HG03354 (cell line): ENCODE measurements around the gene SEZ6.

ENCODE experiments used
- ATAC-seq: cut with Tn5 transposase; IDR thresholded peaks from one replicate; pipeline ENCODE4 v1.9.1; 2021; ENCODE audit warnings: mild to moderate bottlenecking; ENCODE audit not compliant: unreplicated experiment, poor library complexity, severe bottlenecking

SEZ6 gene

DNA sequence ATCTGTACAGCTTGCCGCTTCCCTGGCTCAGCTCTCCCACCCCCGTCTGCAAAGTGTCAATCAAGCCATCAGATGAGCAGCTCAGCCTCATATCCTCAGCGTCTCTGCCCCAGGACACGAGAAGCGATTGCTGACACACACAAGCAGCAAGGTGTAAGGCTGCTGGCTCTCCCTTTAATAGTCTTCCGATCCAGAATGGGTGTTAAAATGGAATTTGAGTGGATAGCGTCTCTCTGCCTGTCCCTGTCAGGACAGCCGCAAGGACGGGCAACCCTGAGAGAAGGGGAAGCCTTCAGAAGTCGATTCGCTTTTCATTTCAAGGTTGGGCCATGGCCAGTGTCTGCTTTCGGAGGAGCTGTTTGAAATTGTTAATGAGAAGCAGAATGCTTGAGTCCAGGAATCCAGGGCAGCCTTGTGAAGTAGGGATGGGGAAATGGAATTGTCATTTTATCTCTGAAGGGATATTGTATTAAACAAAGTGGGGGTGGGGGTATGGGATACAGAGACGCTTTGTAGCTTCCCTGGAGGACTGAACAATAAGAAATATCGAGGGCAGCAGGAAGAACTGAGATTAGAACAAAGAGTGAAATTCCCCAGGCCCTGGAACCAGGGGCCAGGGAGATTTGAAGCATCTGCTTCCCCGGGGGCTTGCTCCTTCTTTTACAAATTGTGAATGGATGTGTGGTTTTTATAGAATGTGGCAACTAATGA, 32.4 kb upstream of the SEZ6 start:
- no peak for ATAC-seq

DNA sequence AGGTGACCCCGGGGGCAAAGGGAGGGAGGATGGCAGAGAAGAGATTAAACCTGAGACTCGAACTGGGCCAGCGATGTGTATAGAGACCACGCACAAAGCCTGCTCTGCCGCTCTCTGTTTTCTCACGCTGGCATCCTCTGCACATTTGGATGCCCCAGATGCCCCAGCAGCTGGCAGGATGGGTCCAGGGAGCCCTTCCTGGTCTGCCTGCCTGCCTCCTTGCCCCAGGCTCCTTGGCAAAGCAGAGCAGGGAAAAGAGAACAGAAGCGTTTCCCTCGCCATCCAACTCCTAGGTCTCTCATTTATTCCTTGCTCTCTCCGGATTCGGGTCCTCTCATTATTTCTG, 31.9 kb upstream of the SEZ6 start:
- ATAC-seq, result no peak

DNA sequence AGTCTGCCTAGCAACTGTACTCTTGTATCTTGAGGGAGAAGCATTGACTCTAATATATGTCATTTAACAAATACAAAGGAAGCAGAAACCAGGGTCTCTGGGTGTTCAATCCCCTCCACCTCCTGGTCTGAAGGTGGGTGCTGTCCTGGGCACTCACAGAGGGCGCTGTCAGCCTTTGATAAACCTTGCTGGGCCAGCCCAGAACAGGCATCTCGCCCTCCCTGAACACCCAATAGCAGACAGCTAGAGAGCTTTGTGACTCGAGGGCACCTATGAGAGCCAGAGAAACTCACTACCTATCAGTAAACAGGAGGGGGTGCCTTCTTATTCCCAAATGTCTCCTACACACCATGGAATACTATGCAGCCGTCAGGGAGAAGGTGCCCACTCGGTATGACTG, 30.8 kb upstream of the SEZ6 start:
- no peak for ATAC-seq

DNA sequence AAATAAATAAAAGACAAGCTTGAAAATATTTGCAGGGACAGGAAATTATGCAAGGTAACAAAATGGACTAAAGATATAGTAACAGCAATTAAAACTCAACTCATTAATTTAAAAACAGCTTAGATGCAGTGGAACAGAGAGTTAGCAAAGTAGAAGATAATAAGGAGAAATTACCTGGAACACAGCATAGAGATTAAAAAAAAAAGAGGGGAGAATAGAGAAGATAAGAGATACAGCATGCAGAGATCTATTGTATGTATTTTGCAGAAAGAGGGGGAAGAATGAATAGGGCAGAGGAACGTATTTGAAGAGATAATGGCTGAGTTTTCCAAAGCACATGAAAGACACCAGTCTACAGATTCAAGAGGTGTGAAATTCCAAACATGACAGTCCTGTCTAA, 28.7 kb upstream of the SEZ6 start:
- ATAC-seq, result no peak

- ATAC-seq, result no peak
Observed at GRCh38 chr17:29032857-29033197, 27.0 kb upstream of the SEZ6 start.

GRCh38 chr17:29032013-29032856, 26.4 kb upstream of the SEZ6 start:
- ATAC-seq, result no peak

GRCh38 chr17:29031488-29031887, 25.7 kb upstream of the SEZ6 start:
- ATAC-seq, result no peak

GRCh38 chr17:29024316-29024952, 18.6 kb upstream of the SEZ6 start:
- ATAC-seq, result no peak

DNA sequence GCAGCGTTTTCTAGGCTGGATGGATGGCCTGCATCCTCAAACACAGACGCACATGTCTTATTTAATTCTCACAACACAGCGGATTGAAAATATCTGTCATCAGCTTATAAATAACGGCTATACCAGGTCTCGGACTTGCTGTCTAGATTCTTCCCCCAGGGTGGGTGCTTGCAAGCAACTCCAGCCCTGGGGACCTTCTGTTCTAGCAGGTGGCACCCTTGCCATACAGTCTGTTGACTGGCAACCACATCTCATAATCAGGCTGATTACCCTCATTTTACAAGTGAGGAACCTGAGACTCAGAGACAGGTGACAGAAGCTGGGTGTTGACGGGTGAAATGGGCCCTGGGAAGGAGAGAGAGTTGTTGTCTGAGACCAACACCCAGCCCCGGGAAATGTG, 16.2 kb upstream of the SEZ6 start:
- ATAC-seq, result no peak

GRCh38 chr17:29021226-29021625, 15.4 kb upstream of the SEZ6 start:
- ATAC-seq, result no peak

- ATAC-seq, result no peak
Observed at GRCh38 chr17:29020576-29020975, 14.7 kb upstream of the SEZ6 start.

- no peak for ATAC-seq
Observed at GRCh38 chr17:29019475-29020181, 13.8 kb upstream of the SEZ6 start.

DNA sequence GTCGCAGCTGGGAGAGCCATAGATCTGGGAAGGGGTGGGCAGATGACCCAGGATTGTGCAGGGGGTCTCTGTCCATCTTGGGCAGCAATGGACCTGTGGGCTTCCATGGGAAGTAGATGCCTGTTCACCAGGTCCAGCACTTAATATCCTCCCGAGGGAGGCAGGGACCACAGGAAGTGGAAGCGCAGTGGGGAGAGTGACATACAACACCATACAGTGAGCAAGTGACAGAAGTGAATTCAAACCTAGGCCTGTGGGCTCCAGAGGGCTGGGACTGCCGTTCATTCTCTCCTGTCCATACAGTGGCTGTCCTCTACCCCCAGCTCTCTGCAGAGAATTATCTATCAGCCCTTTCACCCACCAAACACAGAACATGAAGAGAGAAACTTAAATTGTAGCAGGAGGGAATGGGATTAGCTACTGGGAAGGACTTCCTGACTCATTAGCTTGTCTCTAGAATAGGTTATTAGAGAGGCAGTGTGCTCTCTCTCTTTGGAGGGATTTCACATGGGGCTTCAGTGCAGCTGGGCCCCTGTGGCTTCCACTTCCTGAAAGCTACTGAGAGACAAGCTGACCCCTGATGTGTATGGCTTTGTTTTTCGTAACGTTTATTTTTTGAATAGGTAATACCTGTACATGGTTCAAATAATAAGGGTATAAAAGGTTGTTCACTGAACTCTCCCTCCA, 13.1 kb upstream of the SEZ6 start:
- no peak for ATAC-seq

DNA sequence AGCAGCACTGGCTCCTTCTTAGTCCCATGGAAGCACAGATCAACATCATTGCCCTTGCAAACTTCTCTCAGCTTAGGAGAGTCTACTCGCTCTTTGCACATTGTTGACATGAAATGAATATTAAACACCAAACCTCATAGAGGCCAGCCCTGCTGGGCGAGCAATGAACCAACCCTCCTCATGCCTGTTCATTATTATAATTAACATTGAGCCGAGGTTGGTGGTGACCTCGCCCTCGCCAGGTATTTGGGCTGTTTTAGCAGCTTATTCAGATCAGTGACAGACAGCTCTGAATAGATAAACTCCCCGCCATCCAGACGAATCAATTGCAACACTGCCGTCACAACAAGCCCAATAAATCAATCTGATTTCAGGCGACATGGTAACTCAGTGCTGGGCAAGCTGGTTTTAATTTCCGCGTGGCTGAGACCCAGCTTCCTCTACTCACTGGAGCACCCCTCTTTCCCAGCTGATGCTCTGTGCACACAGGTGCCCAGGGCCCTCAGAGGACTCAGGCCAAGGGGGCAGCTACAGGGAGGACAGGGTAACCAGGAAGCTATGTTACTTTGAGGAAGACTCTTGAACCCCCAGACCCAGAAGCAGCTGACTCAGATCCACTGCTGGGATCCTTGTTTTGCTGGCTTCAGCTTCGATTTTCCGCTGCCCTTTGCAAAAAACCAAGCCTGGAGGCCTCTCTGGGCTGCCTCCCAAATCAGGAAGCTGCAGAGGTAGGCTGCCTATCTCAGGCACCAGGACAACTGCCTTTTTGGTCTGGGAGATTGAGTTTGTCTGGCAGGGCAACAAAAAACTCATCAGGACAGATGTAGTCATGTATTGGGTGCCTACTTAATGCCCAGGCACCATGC, 10.7 kb upstream of the SEZ6 start:
- no peak for ATAC-seq

GRCh38 chr17:29014716-29015115, 8.9 kb upstream of the SEZ6 start:
- ATAC-seq, result no peak

GRCh38 chr17:29012535-29012934, 6.7 kb upstream of the SEZ6 start:
- ATAC-seq, result no peak

DNA sequence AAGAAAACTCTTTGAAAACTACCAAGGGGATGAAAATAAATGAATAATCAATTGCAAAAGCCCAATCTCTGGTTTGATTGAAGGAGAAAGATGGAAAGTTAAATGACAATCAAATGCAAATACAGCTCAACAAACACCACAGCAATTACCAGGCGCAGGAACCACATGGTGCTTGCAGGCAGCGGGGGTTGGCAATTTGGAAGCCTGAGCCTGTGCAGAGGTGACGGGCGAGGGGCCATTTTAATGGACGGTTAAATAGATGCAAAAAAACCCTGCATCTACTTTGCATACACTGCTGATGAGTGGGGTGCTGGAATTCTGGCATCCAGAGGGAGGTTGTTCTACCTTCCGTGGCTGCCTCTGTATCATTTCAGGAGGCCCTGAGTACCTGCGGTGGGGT, 4.8 kb upstream of the SEZ6 start:
- ATAC-seq, result no peak

DNA sequence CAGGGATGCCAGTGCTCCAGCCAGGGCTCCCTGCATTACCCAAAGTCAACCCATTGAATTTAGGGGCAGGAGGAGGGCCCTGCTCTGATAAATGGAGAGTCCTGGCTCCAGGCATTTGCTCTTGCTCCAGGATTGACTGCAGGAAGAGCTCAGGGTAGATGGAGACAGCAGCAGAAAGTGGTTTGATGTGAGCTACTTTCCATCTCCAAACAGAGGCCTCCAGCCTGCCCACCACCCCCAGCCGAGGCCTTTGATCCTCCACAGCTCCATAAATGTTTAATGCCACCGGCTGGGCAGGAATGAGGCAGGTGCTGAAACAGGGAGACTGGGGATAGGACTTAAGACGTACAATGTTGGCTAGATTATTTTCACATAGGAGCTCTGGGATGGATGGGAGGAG, 4.3 kb upstream of the SEZ6 start:
- ATAC-seq, result no peak

- no peak for ATAC-seq
Observed at GRCh38 chr17:29008591-29008990, 2.8 kb upstream of the SEZ6 start.
